Hepatocyte (in vitro differentiated cells): ENCODE data around the gene SPON1. TPM values are rescaled to one million over a fixed set of nuclear protein-coding genes. Genes with fewer than 3 reads are reported as not detected.

Experiments
- DNase-seq: peaks from one replicate; pipeline ENCODE4 v3.0.0-alpha.2; 2016; ENCODE audit warnings: low spot score
- H2AFZ ChIP-seq: fragments of 200-600 bp; sonication (generic); 2 replicates; pipeline ENCODE4 v1.6.0; 2016; ENCODE audit warnings: antibody characterized with exemption, mild to moderate bottlenecking
- H3K27ac ChIP-seq: fragments of 200-600 bp; sonication (generic); 2 replicates; pipeline ENCODE4 v1.5.1; 2016; ENCODE audit warnings: mild to moderate bottlenecking
- H3K27me3 ChIP-seq: fragments of 200-600 bp; sonication (generic); 2 replicates; pipeline ENCODE4 v1.6.1; 2016
- H3K36me3 ChIP-seq: fragments of 200-600 bp; sonication (generic); replicated peaks from 2 replicates; pipeline ENCODE4 v1.5.1; 2016; ENCODE audit warnings: low read depth; ENCODE audit not compliant: insufficient read depth
- H3K4me1 ChIP-seq: fragments of 200-600 bp; sonication (generic); 2 replicates; pipeline ENCODE4 v1.5.1; 2016; ENCODE audit warnings: mild to moderate bottlenecking, moderate library complexity; ENCODE audit not compliant: insufficient read depth
- H3K4me2 ChIP-seq: fragments of 200-600 bp; sonication (generic); 2 replicates; pipeline ENCODE4 v1.6.0; 2016
- H3K4me3 ChIP-seq: fragments of 200-600 bp; sonication (generic); 2 replicates; pipeline ENCODE4 v1.5.1; 2016; ENCODE audit warnings: mild to moderate bottlenecking
- H3K79me2 ChIP-seq: fragments of 200-600 bp; sonication (generic); 2 replicates; pipeline ENCODE4 v1.6.0; 2017; ENCODE audit warnings: mild to moderate bottlenecking
- H3K9me2 ChIP-seq: fragments of 200-600 bp; sonication (generic); replicated peaks from 2 replicates; pipeline ENCODE4 v1.6.0; 2017; ENCODE audit warnings: mild to moderate bottlenecking; ENCODE audit not compliant: insufficient read depth
- H3K9me3 ChIP-seq: fragments of 200-600 bp; sonication (generic); 2 replicates; pipeline ENCODE4 v1.5.1; 2016; ENCODE audit warnings: low read depth, mild to moderate bottlenecking
- H4K20me1 ChIP-seq: fragments of 200-600 bp; sonication (generic); 2 replicates; pipeline ENCODE4 v1.6.0; 2016; ENCODE audit warnings: mild to moderate bottlenecking; ENCODE audit not compliant: insufficient read depth, poor library complexity, severe bottlenecking
- CTCF ChIP-seq: fragments of 200-600 bp; sonication (generic); IDR thresholded peaks from 2 replicates; pipeline ENCODE4 v1.5.1; 2016; ENCODE audit warnings: antibody characterized with exemption, mild to moderate bottlenecking; ENCODE audit not compliant: poor library complexity
- EZH2 ChIP-seq: fragments of 200-600 bp; sonication (generic); IDR thresholded peaks from 2 replicates; pipeline ENCODE4 v1.6.1; 2016; ENCODE audit warnings: antibody characterized with exemption, mild to moderate bottlenecking, borderline replicate concordance
- EZH2phosphoT487 ChIP-seq: fragments of 200-600 bp; sonication (generic); IDR thresholded peaks from one replicate; pipeline ENCODE4 v1.6.1; 2018; ENCODE audit warnings: antibody characterized with exemption, mild to moderate bottlenecking, low read depth, moderate library complexity; ENCODE audit not compliant: unreplicated experiment, severe bottlenecking
- WGBS: methylation state at CpG from one replicate; pipeline ENCODE4 v1.1.6; 2016; ENCODE audit warnings: low lambda C conversion rate; ENCODE audit errors: missing lambda C conversion rate; 5-methylcytosine and 5-hydroxymethylcytosine counted together
- polyA plus RNA-seq: library from polyadenylated mRNA; unstranded; fragments of >200 nt; fragmentation: Nextera tagmentation; extraction: Ambion mirVana; gene quantifications from 2 replicates; pipeline ENCODE4 v1.2.1, GENCODE V29; 2016
- total RNA-seq: library from RNA; depleted of rRNA; stranded (reverse); fragments of >200 nt; gene quantifications from 2 replicates; pipeline ENCODE4 v1.2.3, GENCODE V29; 2014

SPON1 gene
- total and polyA plus RNA-seq, 2 experiments from 2014 or later, result 47.8 to 73.1 TPM

GRCh38 chr11:14244926-14245325, 282.4 kb downstream of the SPON1 start:
- no peak for DNase-seq
- no peaks in the 10 kb centered on the region for H3K4me1 ChIP-seq
- no peaks in the 10 kb centered on the region for H3K9me2 ChIP-seq
- TF ChIP-seq EZH2phosphoT487 (no peak), CTCF (no peak), EZH2 (no peak)
- H4K20me1 ChIP-seq, result no peaks in the 10 kb centered on the region
- no peaks in the 10 kb centered on the region for H3K36me3 ChIP-seq
- no peaks in the 10 kb centered on the region for H3K27me3 ChIP-seq
- 85% methylated on average over 8 of the region's 8 CpGs for WGBS
- H3K27ac ChIP-seq, result no peak overlapping the region
- no peaks in the 10 kb centered on the region for H3K9me3 ChIP-seq
- H3K4me3 ChIP-seq, result no peak overlapping the region
- no peaks in the 10 kb centered on the region for H3K79me2 ChIP-seq
- no peak overlapping the region for H2AFZ ChIP-seq
- H3K4me2 ChIP-seq, result no peak overlapping the region

- Histone ChIP-seq H3K9me2 (no peaks in the 10 kb centered on the region), H3K36me3 (no peaks in the 10 kb centered on the region), H4K20me1 (no peaks in the 10 kb centered on the region), H3K27ac (no peak overlapping the region), H3K4me2 (no peak overlapping the region), H3K79me2 (no peaks in the 10 kb centered on the region), H3K27me3 (no peaks in the 10 kb centered on the region), H3K4me1 (no peaks in the 10 kb centered on the region), H3K9me3 (no peaks in the 10 kb centered on the region), H3K4me3 (no peak overlapping the region), H2AFZ (no peak overlapping the region)
- TF ChIP-seq EZH2, result no peak
- TF ChIP-seq EZH2phosphoT487, result no peak
- no peak for TF ChIP-seq CTCF
- 87% methylated on average over 2 of the region's 2 CpGs for WGBS
- no peak for DNase-seq
Measured at GRCh38 chr11:14245444-14245843, 282.9 kb downstream of the SPON1 start.

- Histone ChIP-seq H3K4me1 (no peaks in the 10 kb centered on the region), H3K27me3 (no peaks in the 10 kb centered on the region), H4K20me1 (no peaks in the 10 kb centered on the region), H3K9me2 (no peaks in the 10 kb centered on the region), H3K9me3 (no peaks in the 10 kb centered on the region), H3K79me2 (no peaks in the 10 kb centered on the region), H2AFZ (no peak overlapping the region), H3K4me2 (no peak overlapping the region), H3K27ac (no peak overlapping the region), H3K36me3 (no peaks in the 10 kb centered on the region), H3K4me3 (no peak overlapping the region)
- 58% methylated on average over 5 of the region's 5 CpGs for WGBS
- no peak for TF ChIP-seq EZH2phosphoT487
- no peak for TF ChIP-seq EZH2
- no peak for TF ChIP-seq CTCF
- no peak for DNase-seq
Measured at GRCh38 chr11:14248580-14248981, 286.1 kb downstream of the SPON1 start.
